Measurements from ENCODE around the gene FBXO5. TPM values are rescaled to one million over a fixed set of nuclear protein-coding genes. Genes with fewer than 3 reads are reported as not detected.
"Not testable (repeated sequence)": the region's sequence is repeated elsewhere in the genome, so short reads cannot be mapped to it uniquely, and the experiment has no call there.

FBXO5 gene
- total RNA-seq, 3 donors from 2014 or later: 3.1 to 7.6 (median 5.5) TPM

DNA sequence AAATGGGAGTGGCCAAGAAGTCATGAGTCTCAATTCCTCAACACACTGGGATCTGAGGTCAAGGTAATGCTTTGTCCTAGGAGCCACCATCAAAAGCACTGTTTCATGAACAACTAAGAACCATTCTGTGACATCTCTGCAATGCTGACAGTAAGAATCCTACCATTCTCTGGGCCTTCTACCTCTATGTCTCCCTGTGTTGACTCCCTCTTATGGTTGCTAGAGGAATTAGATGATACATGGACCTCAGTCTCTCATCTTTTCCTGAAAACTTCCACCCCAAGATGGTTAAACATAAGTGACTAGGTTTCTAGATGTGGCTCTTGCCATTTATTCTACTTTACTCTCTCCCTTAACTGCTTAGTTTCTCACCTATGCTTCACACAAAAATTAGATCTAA is 10.6 kb upstream of the FBXO5 start:
- intact Hi-C loops (cut with DNase I, micrococcal nuclease): no loop called here
- DNase-seq: no peak
- Histone ChIP-seq H3K36me3 (ENCODE audit: low read depth) (no peaks in the 10 kb centered on the region), H3K9me3 (no peaks in the 10 kb centered on the region), H3K4me1 (ENCODE audit: low read depth) (no peaks in the 10 kb centered on the region), H3K4me3 (no peak overlapping the region)
- no peak for ATAC-seq
- TF ChIP-seq, protein P1, sequence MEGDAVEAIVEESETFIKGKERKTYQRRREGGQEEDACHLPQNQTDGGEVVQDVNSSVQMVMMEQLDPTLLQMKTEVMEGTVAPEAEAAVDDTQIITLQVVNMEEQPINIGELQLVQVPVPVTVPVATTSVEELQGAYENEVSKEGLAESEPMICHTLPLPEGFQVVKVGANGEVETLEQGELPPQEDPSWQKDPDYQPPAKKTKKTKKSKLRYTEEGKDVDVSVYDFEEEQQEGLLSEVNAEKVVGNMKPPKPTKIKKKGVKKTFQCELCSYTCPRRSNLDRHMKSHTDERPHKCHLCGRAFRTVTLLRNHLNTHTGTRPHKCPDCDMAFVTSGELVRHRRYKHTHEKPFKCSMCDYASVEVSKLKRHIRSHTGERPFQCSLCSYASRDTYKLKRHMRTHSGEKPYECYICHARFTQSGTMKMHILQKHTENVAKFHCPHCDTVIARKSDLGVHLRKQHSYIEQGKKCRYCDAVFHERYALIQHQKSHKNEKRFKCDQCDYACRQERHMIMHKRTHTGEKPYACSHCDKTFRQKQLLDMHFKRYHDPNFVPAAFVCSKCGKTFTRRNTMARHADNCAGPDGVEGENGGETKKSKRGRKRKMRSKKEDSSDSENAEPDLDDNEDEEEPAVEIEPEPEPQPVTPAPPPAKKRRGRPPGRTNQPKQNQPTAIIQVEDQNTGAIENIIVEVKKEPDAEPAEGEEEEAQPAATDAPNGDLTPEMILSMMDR (IDR thresholded peaks at IDR 0.05): no peak

DNA sequence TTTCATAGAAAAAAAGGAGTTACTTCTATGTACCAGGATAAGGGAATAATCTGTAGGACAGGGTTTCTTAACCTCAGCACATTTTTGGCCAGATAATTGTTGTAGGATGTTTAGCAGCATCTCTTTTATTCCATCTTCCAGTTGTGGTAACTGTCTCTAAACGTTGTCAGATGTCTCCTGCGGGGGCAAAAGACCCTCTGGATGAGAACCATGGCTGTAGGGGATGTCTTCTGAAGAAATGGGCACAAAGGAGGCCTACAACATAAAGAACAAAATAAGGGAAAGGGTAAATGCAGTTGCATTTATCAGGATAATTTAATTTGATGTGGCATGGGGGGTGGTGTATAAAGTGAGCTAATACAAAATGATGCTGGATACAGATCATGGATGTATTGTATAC is 4.1 kb upstream of the FBXO5 start:
- Histone ChIP-seq H3K36me3 (ENCODE audit: low read depth) (no peaks in the 10 kb centered on the region), H3K4me3 (no peak overlapping the region), H3K9me3 (no peaks in the 10 kb centered on the region), H3K4me1 (ENCODE audit: low read depth) (peaks cover 14% of the 10 kb centered on the region)
- TF ChIP-seq, protein P1 (IDR thresholded peaks at IDR 0.05): no peak
- DNase-seq (no peak), ATAC-seq (no peak)
- intact Hi-C loops (cut with DNase I, micrococcal nuclease): no loop called here

DNA sequence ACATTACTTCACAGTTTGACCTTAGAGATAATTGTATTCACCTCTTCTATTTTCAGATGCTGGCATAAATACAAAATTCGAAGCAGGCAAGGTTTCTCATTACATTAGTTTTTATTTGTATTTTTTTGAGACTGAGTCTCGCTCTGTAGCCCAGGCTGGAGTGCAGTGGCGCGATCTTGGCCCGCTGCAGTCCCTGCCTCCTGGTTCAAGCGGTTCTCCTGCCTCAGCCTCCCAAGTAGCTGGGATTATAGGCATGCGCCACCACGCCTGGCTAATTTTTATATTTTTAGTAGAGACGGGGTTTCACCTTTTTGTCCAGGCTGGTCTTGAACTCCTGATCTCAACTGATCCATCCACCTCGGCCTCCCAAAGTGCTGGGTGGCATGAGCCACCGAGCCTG is 2.5 kb upstream of the FBXO5 start:
- H3K4me1 ChIP-seq (ENCODE audit: low read depth): peaks cover 21% of the 10 kb centered on the region
- ATAC-seq; H3K9me3 ChIP-seq; DNase-seq; H3K36me3 ChIP-seq (ENCODE audit: low read depth); H3K4me3 ChIP-seq; intact Hi-C loops (cut with DNase I, micrococcal nuclease): not testable (repeated sequence)

DNA sequence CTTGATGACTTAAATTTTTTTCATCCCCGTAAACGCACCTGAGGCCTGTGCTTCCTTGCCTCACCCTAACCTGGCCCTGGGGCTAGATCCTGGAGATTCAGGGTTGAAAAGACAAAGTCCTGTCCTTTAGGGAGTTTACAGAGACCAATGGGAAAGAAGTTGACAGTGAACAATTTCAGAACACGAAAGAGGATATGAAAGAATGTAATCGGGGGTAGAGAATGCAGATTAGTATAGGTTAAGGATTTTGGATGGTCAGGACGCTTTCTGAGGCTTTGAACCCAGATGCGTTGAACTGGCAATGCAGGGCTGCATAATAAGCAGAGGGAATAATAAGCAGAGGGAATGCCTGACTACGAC is 1.7 kb upstream of the FBXO5 start:
- ATAC-seq (no peak), DNase-seq (no peak)
- peaks cover 21% of the 10 kb centered on the region for H3K4me1 ChIP-seq (ENCODE audit: low read depth)
- intact Hi-C loops (cut with DNase I, micrococcal nuclease): no loop called here
- no peaks in the 10 kb centered on the region for H3K9me3 ChIP-seq
- no peaks in the 10 kb centered on the region for H3K36me3 ChIP-seq (ENCODE audit: low read depth)
- H3K4me3 ChIP-seq: no peak overlapping the region
- TF ChIP-seq, protein P1 (IDR thresholded peaks at IDR 0.05): no peak

DNA sequence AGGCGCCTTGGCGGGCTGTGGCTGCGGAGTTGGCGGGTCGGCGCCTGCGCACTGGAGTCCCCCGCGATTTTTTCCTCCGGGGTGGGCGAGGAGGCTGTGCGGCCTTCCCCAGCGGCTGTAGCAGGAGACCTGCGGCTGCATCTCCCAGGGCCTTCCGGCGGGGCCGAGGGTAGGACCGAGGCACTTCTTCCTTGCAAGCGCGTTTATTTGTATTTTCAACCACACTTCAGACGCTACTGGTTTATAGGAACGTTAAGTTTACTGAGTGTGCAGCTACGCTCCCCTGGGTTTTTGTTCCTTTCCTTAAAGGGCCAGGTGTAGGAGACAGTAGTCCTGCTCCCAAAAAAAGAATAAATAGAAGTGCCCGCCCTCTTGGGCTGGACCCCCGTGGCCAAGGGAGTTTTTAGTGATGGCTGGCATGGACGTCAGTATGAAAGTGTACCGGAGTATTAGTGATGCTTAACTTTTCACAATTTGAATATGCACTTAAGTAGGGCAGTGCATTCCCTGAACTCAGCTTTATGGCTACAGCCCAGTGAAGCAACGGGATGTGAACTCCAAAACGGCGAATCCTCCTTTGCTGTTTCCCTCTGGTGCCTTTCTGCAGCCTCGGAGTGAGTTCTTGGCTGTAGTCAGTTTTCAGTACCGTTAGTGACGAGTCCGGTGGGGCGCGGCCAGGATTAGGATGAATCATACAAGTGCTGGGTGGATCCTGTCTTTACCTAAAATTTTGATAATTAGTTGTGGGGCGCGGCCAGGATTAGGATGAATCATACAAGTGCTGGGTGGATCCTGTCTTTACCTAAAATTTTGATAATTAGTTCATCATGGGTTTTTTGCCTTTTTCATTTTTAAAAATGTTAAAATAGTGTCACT is 1.0 kb upstream of the FBXO5 start:
- peak; percentile 42 for ATAC-seq
- intact Hi-C loops (cut with DNase I, micrococcal nuclease): no loop called here

More for the DNA sequence above, 1.0 kb upstream of the FBXO5 start:
- peak; percentile 81 to 97 (median 88) for DNase-seq
- Histone ChIP-seq H3K4me1 (ENCODE audit: low read depth) (peaks cover 21% of the 10 kb centered on the region), H3K36me3 (ENCODE audit: low read depth) (no peaks in the 10 kb centered on the region), H3K9me3 (no peaks in the 10 kb centered on the region), H3K4me3 (peak overlapping the region; percentile 63)
- TF ChIP-seq, protein P1 (IDR thresholded peaks at IDR 0.05): no peak
